WI38 (cell line): ENCODE results near the gene IL17RE.

Source experiments
- H3K4me3 ChIP-seq: 2 replicates; pipeline ENCODE4 v1.5.1; 2011; ENCODE audit warnings: low read depth, mild to moderate bottlenecking, control low read depth, low read length
- CTCF ChIP-seq: IDR thresholded peaks from 2 replicates; pipeline ENCODE4 v1.5.1; 2012; ENCODE audit warnings: low read depth, mild to moderate bottlenecking, control low read depth, low read length

Gene IL17RE

GRCh38 chr3:9947025-9947995 is 44.7 kb downstream of the IL17RE start:
- peak; percentile 60; the same call in 1 of the 2 replicates for TF ChIP-seq CTCF
- H3K4me3 ChIP-seq, result peak overlapping the region; percentile 63

GRCh38 chr3:9948586-9948985 is 45.9 kb downstream of the IL17RE start:
- TF ChIP-seq CTCF, result no peak
- no peak overlapping the region for H3K4me3 ChIP-seq

- TF ChIP-seq CTCF, result no peak
- H3K4me3 ChIP-seq, result no peak overlapping the region
These were observed 46.5 kb downstream of the IL17RE start for GRCh38 chr3:9949115-9949514.

- no peak overlapping the region for H3K4me3 ChIP-seq
- TF ChIP-seq CTCF, result no peak
These were observed 47.0 kb downstream of the IL17RE start for GRCh38 chr3:9949626-9950025.

GRCh38 chr3:9951126-9951525 is 48.5 kb downstream of the IL17RE start:
- H3K4me3 ChIP-seq, result peak overlapping the region; percentile 63
- no peak for TF ChIP-seq CTCF

GRCh38 chr3:9951598-9951961 is 48.9 kb downstream of the IL17RE start:
- no peak for TF ChIP-seq CTCF

More at GRCh38 chr3:9951598-9951961, 48.9 kb downstream of the IL17RE start:
- H3K4me3 ChIP-seq, result peak overlapping the region; percentile 63
